Suppressor macrophage treated with lipopolysaccharide for 1 hour (primary cell): Measurements from ENCODE around the gene GIGYF1.
"Not testable (repeated sequence)": the region's sequence is repeated elsewhere in the genome, so short reads cannot be mapped to it uniquely, and the experiment has no call there.

ENCODE experiments used
- DNase-seq, 3 donors: peaks; one replicate each; pipeline ENCODE4 v3.0.0-alpha.2; 2020 to 2022

Gene GIGYF1

GRCh38 chr7:100694098-100694745, at the start of gene GIGYF1:
Gene GIGYF1 (minus strand): TSS chr7:100694250. CDS start chr7:100688238, 6,012 bp downstream.
- DNase-seq: peak; percentile 66 to 90 (median 78)

- DNase-seq: no peak
Observed at GRCh38 chr7:100739934-100740333, 45.9 kb upstream of the GIGYF1 start.

GRCh38 chr7:100736671-100737070, 42.6 kb upstream of the GIGYF1 start:
- no peak for DNase-seq

GRCh38 chr7:100735730-100736129, 41.7 kb upstream of the GIGYF1 start:
- DNase-seq: no peak

- no peak for DNase-seq
Observed at GRCh38 chr7:100731937-100732636, 38.0 kb upstream of the GIGYF1 start.

- DNase-seq: no peak
Observed at GRCh38 chr7:100730136-100730800, 36.2 kb upstream of the GIGYF1 start.

GRCh38 chr7:100728196-100728595, 34.1 kb upstream of the GIGYF1 start:
- no peak for DNase-seq

- DNase-seq: no peak
Observed at GRCh38 chr7:100726996-100727761, 33.1 kb upstream of the GIGYF1 start.

- not testable (repeated sequence) for DNase-seq
Observed at GRCh38 chr7:100724364-100724763, 30.3 kb upstream of the GIGYF1 start.

- no peak for DNase-seq
Observed at GRCh38 chr7:100723732-100724275, 29.8 kb upstream of the GIGYF1 start.

GRCh38 chr7:100722480-100723212, 28.6 kb upstream of the GIGYF1 start:
- DNase-seq: peak in 1 of 3 donors; percentile 2

- peak in 1 of 3 donors; percentile 14 for DNase-seq
Observed at GRCh38 chr7:100721505-100721812, 27.4 kb upstream of the GIGYF1 start.

GRCh38 chr7:100720671-100721504, 26.8 kb upstream of the GIGYF1 start:
- DNase-seq: peak in 1 of 3 donors; percentile 10

- peak in 1 of 3 donors; percentile 16 for DNase-seq
Observed at GRCh38 chr7:100720279-100720670, 26.2 kb upstream of the GIGYF1 start, which contains the start of gene EPO. Gene EPO (plus strand): TSS chr7:100720468. CDS start chr7:100720981, 513 bp downstream.

- peak in 1 of 3 donors; percentile 7 for DNase-seq
Observed at GRCh38 chr7:100719523-100720278, 25.7 kb upstream of the GIGYF1 start.

GRCh38 chr7:100717073-100717472, 23.0 kb upstream of the GIGYF1 start:
- DNase-seq: peak in 1 of 3 donors; percentile 11

GRCh38 chr7:100714725-100715124, 20.7 kb upstream of the GIGYF1 start:
- no peak for DNase-seq

- DNase-seq: peak in 1 of 3 donors; percentile 6
Observed at GRCh38 chr7:100711369-100711768, 17.3 kb upstream of the GIGYF1 start.

- peak in 1 of 3 donors; percentile 2 for DNase-seq
Observed at GRCh38 chr7:100710452-100710851, 16.4 kb upstream of the GIGYF1 start.

GRCh38 chr7:100708395-100708794, 14.3 kb upstream of the GIGYF1 start:
- DNase-seq: no peak
